HepG2 (cell line): ENCODE measurements around the gene HEPACAM2. TPM values are rescaled to one million over a fixed set of nuclear protein-coding genes. Genes with fewer than 3 reads are reported as not detected.

ENCODE experiments used
- ATAC-seq: fragments of 200-7000 bp; cut with Tn5 transposase; 3 replicates; pipeline ENCODE4 v1.9.1; 2020; ENCODE audit warnings: mild to moderate bottlenecking, moderate library complexity
- BruUV-seq: library from RNA; stranded (reverse); fragments of 400-500 nt; replicated peaks from 2 replicates; lab custom pipeline; 2021; lab: Mats Ljungman, UMichigan
- CTCF ChIA-PET: fragments of 300-600 bp; formaldehyde crosslinking; extraction: SDS; loops from one replicate; lab custom pipeline; 2021; ENCODE audit warnings: low total read pairs, inconsistent platforms, low intra/inter-chr PET ratio; lab: Yijun Ruan, JAX
- POLR2A ChIA-PET: fragments of 350-600 bp; sonication (Branson Sonifier 250); formaldehyde crosslinking; loops from one replicate; lab custom pipeline; 2020; ENCODE audit warnings: antibody characterized with exemption, inconsistent platforms; lab: Yijun Ruan, JAX
- DNase-seq: peaks from one replicate; pipeline ENCODE4 v3.0.0-alpha.2; 2015; ENCODE audit warnings: low spot score
- FAIRE-seq: peaks from 3 replicates; lab custom pipeline; 2011; peaks lifted over from hg19 to GRCh38; lab: Jason Lieb, UNC
- H2AFZ ChIP-seq: one replicate; pipeline ENCODE4 v1.6.1; 2011; ENCODE audit warnings: low read length, inconsistent platforms
- H3K27ac ChIP-seq: fragments of 300-600 bp; 3 replicates; pipeline ENCODE4 v1.8.0; 2011; ENCODE audit warnings: mixed run types, mild to moderate bottlenecking, mixed read lengths, low read length, inconsistent platforms; ENCODE audit not compliant: insufficient read depth; ENCODE audit errors: extremely low read length
- H3K27me3 ChIP-seq, 2 experiments: fragments of 200-600 bp in 1 of 2; 2 replicates in 1 of 2; 3 replicates in 1 of 2; pipeline versions ENCODE4 v1.6.0 to v1.8.0; 2011; ENCODE audit warnings: low read length in 2 of 2, mild to moderate bottlenecking in 2 of 2, moderate library complexity in 2 of 2, inconsistent platforms in 1 of 2; ENCODE audit not compliant: insufficient read depth in 2 of 2, control insufficient read depth in 1 of 2
- H3K36me3 ChIP-seq, 2 experiments: fragments of 200-600 bp in 1 of 2; replicated peaks in 1 of 2; 2 replicates in 1 of 2; 3 replicates in 1 of 2; pipeline versions ENCODE4 v1.5.1 to v1.8.0; 2011; ENCODE audit warnings: low read length in 2 of 2, inconsistent platforms in 1 of 2; ENCODE audit not compliant: insufficient read depth in 2 of 2, control insufficient read depth in 1 of 2
- H3K4me1 ChIP-seq: 2 replicates; pipeline ENCODE4 v1.5.1; 2012; ENCODE audit warnings: low read length, inconsistent platforms; ENCODE audit not compliant: insufficient read depth
- H3K4me2 ChIP-seq: 2 replicates; pipeline ENCODE4 v1.6.0; 2011; ENCODE audit warnings: low read depth, low read length, inconsistent platforms
- H3K4me3 ChIP-seq, 3 experiments: fragments of 200-600 bp in 1 of 3; sonication (generic), shearing (Covaris generic) in 1 of 3; replicated peaks in 1 of 3; 2 replicates each; pipeline ENCODE4 v1.5.1; 2011 to 2016; ENCODE audit warnings: low read length in 3 of 3, inconsistent platforms in 2 of 3, low read depth in 2 of 3, mild to moderate bottlenecking in 2 of 3, control low read depth in 1 of 3, mixed read lengths in 1 of 3; ENCODE audit not compliant: insufficient read depth in 1 of 3
- H3K79me2 ChIP-seq: one replicate; pipeline ENCODE4 v1.6.1; 2011; ENCODE audit warnings: low read length, inconsistent platforms; ENCODE audit not compliant: insufficient read depth
- H3K9ac ChIP-seq: 2 replicates; pipeline ENCODE4 v1.6.0; 2011; ENCODE audit warnings: mild to moderate bottlenecking, low read depth, low read length, inconsistent platforms; ENCODE audit not compliant: insufficient read depth
- H3K9me3 ChIP-seq: 2 replicates; pipeline ENCODE4 v1.5.1; 2012; ENCODE audit warnings: mild to moderate bottlenecking, low read length
- H4K20me1 ChIP-seq: 2 replicates; pipeline ENCODE4 v1.6.0; 2011; ENCODE audit warnings: inconsistent platforms, mild to moderate bottlenecking, low read length, moderate library complexity; ENCODE audit not compliant: insufficient read depth
- AGO1 ChIP-seq: fragments of 200-400 bp; formaldehyde crosslinking; IDR thresholded peaks from 2 replicates; pipeline ENCODE4 v1.6.1; 2017; ENCODE audit warnings: mild to moderate bottlenecking, low read depth, low read length, moderate library complexity; ENCODE audit not compliant: poor library complexity, severe bottlenecking
- AGO2 ChIP-seq: fragments of 200-400 bp; formaldehyde crosslinking; optimal IDR thresholded peaks from 2 replicates; pipeline ENCODE3; 2017; ENCODE audit warnings: mild to moderate bottlenecking, low read depth, low read length, moderate library complexity
- DR1 ChIP-seq: sonication (generic); formaldehyde crosslinking; IDR thresholded peaks from 2 replicates; pipeline ENCODE4 v1.8.0; 2021; ENCODE audit warnings: mild to moderate bottlenecking, missing genetic modification reagents, inconsistent platforms
- FOSL1 ChIP-seq: sonication (generic); formaldehyde crosslinking; IDR thresholded peaks from 2 replicates; pipeline ENCODE4 v1.9.0; 2021; ENCODE audit warnings: missing genetic modification reagents, borderline replicate concordance
- FOXK1 ChIP-seq: sonication (generic); formaldehyde crosslinking; IDR thresholded peaks from 2 replicates; pipeline ENCODE4 v1.4.0; 2020; ENCODE audit warnings: low read depth, missing genetic modification reagents, borderline replicate concordance
- HOMEZ ChIP-seq: IDR thresholded peaks from 2 replicates; pipeline ENCODE4 v1.6.1; 2016; ENCODE audit warnings: low read depth
- MED1 ChIP-seq: sonication (generic); formaldehyde crosslinking; IDR thresholded peaks from 2 replicates; pipeline ENCODE4 v1.4.0; 2020; ENCODE audit warnings: missing genetic modification reagents
- SATB2 ChIP-seq: sonication (generic); formaldehyde crosslinking; IDR thresholded peaks from 2 replicates; pipeline ENCODE4 v1.5.0; 2020; ENCODE audit warnings: missing genetic modification reagents
- SMARCC2 ChIP-seq: fragments of 450-650 bp; IDR thresholded peaks from 2 replicates; pipeline ENCODE4 v1.6.1; 2017; ENCODE audit warnings: antibody characterized with exemption, mild to moderate bottlenecking
- STAT5B ChIP-seq: sonication (generic); formaldehyde crosslinking; IDR thresholded peaks from 2 replicates; pipeline ENCODE4 v1.4.0; 2020; ENCODE audit warnings: missing genetic modification reagents
- TAF15 ChIP-seq: fragments of 200-400 bp; formaldehyde crosslinking; IDR thresholded peaks from one replicate; pipeline ENCODE4 v1.6.1; 2018; ENCODE audit warnings: mild to moderate bottlenecking, low read depth, low read length; ENCODE audit not compliant: poor library complexity, severe bottlenecking
- TCF7L2 ChIP-seq: IDR thresholded peaks from 2 replicates; pipeline ENCODE4 v1.6.1; 2011; ENCODE audit warnings: mild to moderate bottlenecking, low read depth, low read length, moderate library complexity
- TGIF2 ChIP-seq: IDR thresholded peaks from 2 replicates; pipeline ENCODE4 v1.6.1; 2016; ENCODE audit warnings: control low read depth, missing compliant biosample characterization
- TIGD3 ChIP-seq: sonication (generic); formaldehyde crosslinking; IDR thresholded peaks from 2 replicates; pipeline ENCODE4 v1.5.1; 2020; ENCODE audit warnings: mild to moderate bottlenecking, missing genetic modification reagents, borderline replicate concordance
- ZNF619 ChIP-seq: sonication (generic); formaldehyde crosslinking; IDR thresholded peaks from 2 replicates; pipeline ENCODE4 v1.4.0; 2020; ENCODE audit warnings: mild to moderate bottlenecking, missing genetic modification reagents
- ZNF766 ChIP-seq: sonication (generic); formaldehyde crosslinking; IDR thresholded peaks from 2 replicates; pipeline ENCODE4 v1.5.0; 2020; ENCODE audit warnings: missing genetic modification reagents, borderline replicate concordance
- WGBS: methylation state at CpG from one replicate; pipeline ENCODE4 v1.1.6; 2017; ENCODE audit warnings: low lambda C conversion rate; 5-methylcytosine and 5-hydroxymethylcytosine counted together
- in situ Hi-C: cut with HindIII; loops from 2 replicates; pipeline ENCODE4 v1.10.0; 2017; ENCODE audit warnings: low pct_unique_long_range_greater_than_20kb; ENCODE audit not compliant: extremely low pct_ligation_motif_present
- intact Hi-C: fragments of 100-400 bp; cut with micrococcal nuclease; formaldehyde crosslinking; loops from one replicate; pipeline ENCODE4 v1.10.0; 2022; ENCODE audit not compliant: unreplicated experiment
- polyA plus RNA-seq, 8 experiments: library from polyadenylated mRNA; depleted of rRNA in 3 of 8; stranded (reverse) in 7 of 8; unstranded in 1 of 8; fragments of >200 nt; fragmentation: Illumina TruSeq in 4 of 8; extraction: Trizol in 4 of 8; gene quantifications; 2 replicates each; pipeline versions ENCODE4 v1.2.1 to v1.2.3, GENCODE V29; 2011 to 2016; ENCODE audit warnings: low read depth in 4 of 8, missing spikeins in 1 of 8, mixed read lengths in 1 of 8; ENCODE audit not compliant: insufficient read depth in 1 of 8
- total RNA-seq, 5 experiments: library from RNA; depleted of rRNA; stranded (reverse); fragments of >200 nt; fragmentation: Illumina TruSeq; extraction: Trizol; gene quantifications; 2 replicates each; pipeline ENCODE4 v1.2.3, GENCODE V29; 2016; ENCODE audit warnings: low read depth in 1 of 5
- TF ChIP-seq, protein P1 (sequence below): sonication (generic); formaldehyde crosslinking; conservative IDR thresholded peaks from 2 replicates; pipeline ENCODE4 v1.8.0; 2022; ENCODE audit warnings: low read depth, missing genetic modification reagents

Gene HEPACAM2
- total and polyA plus RNA-seq, 2 of the 13 experiments (the other 11 are each of a cell fraction or from before 2014, with no cell fraction given) = not detected

DNA sequence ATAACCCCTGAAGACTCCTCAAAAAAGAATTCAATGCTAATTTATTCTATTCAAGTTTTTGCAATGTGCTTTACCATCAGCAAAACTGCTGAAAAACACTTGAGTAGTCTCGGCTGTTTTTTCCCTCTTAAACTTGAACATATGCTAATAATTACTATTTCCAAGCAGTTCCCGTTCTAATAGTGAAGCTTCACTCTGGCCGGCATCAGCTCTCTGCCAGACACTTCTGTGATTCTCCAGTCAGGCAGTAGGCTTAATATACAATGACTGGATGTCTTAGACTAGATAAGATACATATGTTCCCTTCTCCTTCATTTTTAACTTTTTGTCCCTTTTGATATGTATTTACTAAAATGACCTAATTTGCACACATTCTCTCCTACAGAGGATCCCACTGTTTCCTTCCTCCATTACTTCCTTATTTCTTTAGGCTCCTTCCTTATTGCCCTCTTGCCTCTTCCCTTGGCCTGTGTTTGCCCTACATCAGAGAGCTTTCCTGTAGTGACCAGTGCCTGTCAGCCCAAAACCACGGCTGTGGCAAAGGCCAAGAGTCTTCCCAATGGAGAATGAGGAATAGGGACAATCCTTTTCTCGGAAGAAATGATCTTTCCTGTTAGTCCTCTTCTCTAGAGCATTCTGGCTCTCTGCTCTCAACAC, 23.5 kb downstream of the HEPACAM2 start:
- Histone ChIP-seq H3K9me3 (no peaks in the 10 kb centered on the region), H3K4me2 (no peak overlapping the region), H3K79me2 (no peaks in the 10 kb centered on the region), H3K9ac (no peak overlapping the region), H3K4me1 (no peaks in the 10 kb centered on the region), H4K20me1 (no peaks in the 10 kb centered on the region), H3K4me3 (no peak overlapping the region), H3K36me3 (no peaks in the 10 kb centered on the region), H3K27ac (no peak overlapping the region), H2AFZ (no peak overlapping the region), H3K27me3 (0 out of 5 replicates have a peak, but pooled peaks cover 0 to 4% of the 10 kb centered on the region in 2 experiments)
- 10% methylated on average over 5 of the region's 5 CpGs for WGBS
- ATAC-seq (no peak), FAIRE-seq (no peak), DNase-seq (no peak)
- CTCF ChIA-PET = no interaction called here
- in situ Hi-C loops (no loop called here), intact Hi-C loops (no loop called here)
- no TSS peak for BruUV-seq
- TF ChIP-seq STAT5B (CRISPR knock-in tag) = no peak
- TF ChIP-seq TCF7L2 = no peak
- no peak for TF ChIP-seq MED1 (CRISPR knock-in tag)
- no peak for TF ChIP-seq TAF15
- TF ChIP-seq ZNF766 (CRISPR knock-in tag) = no peak
- no peak for TF ChIP-seq HOMEZ (CRISPR knock-in tag)
- TF ChIP-seq FOXK1 = no peak
- no peak for TF ChIP-seq TGIF2 (CRISPR knock-in tag)
- TF ChIP-seq SMARCC2 = no peak
- no peak for TF ChIP-seq AGO2
- no peak for TF ChIP-seq TIGD3 (CRISPR knock-in tag)
- no peak for TF ChIP-seq DR1 (CRISPR knock-in tag)
- no peak for TF ChIP-seq FOSL1 (CRISPR knock-in tag)
- no peak for TF ChIP-seq AGO1
- TF ChIP-seq SATB2 (CRISPR knock-in tag) = no peak
- TF ChIP-seq, protein P1, sequence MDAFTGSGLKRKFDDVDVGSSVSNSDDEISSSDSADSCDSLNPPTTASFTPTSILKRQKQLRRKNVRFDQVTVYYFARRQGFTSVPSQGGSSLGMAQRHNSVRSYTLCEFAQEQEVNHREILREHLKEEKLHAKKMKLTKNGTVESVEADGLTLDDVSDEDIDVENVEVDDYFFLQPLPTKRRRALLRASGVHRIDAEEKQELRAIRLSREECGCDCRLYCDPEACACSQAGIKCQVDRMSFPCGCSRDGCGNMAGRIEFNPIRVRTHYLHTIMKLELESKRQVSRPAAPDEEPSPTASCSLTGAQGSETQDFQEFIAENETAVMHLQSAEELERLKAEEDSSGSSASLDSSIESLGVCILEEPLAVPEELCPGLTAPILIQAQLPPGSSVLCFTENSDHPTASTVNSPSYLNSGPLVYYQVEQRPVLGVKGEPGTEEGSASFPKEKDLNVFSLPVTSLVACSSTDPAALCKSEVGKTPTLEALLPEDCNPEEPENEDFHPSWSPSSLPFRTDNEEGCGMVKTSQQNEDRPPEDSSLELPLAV (CRISPR knock-in tag) = no peak
- no peak for TF ChIP-seq ZNF619 (CRISPR knock-in tag)
- POLR2A ChIA-PET = no interaction called here
